ENCODE results near the gene POLR1B.
A peak's percentile ranks its signal among the peaks of the same experiment; 100 is the strongest.
"Not testable (repeated sequence)": the region's sequence is repeated elsewhere in the genome, so short reads cannot be mapped to it uniquely, and the experiment has no call there.

Gene POLR1B

DNA sequence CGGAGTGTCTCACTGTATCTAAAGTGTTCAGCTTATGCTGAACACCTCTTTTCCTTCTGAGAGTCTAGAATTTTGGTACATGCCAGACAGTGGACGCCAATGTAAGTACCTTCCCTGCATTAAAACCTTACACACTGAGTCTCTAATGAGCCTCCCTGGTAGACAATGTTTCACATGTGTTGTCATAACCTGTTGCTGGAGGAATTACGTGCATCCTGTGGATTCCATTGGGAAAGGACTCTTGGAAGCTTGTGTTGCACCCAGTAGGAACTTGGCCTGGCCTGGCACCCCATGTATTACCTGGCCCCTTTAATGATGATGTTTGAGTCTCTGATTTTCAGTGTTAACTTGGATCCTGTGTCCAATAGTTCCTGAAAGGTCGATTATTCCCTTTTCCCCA, 62.7 kb downstream of the POLR1B start:
- DNase-seq: no peak

DNA sequence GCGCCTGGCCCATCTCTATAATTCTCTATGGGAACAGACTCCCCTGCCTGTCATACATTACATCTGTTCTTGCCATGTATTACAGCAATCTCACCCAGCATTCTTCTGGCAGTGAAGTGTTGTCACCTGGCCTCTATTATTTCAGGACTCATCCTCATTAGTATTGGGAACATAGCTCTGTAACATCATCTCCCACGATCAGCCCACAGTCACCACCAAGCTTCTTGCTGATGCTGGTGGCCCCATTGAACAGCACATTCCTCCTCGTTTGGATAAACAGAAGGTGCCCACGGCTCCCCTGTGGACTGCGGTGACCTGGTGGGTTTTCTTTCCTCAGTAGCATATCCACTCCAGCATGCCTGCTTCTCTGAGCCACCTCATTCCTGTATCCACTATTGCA, 63.7 kb downstream of the POLR1B start:
- DNase-seq: no peak

DNA sequence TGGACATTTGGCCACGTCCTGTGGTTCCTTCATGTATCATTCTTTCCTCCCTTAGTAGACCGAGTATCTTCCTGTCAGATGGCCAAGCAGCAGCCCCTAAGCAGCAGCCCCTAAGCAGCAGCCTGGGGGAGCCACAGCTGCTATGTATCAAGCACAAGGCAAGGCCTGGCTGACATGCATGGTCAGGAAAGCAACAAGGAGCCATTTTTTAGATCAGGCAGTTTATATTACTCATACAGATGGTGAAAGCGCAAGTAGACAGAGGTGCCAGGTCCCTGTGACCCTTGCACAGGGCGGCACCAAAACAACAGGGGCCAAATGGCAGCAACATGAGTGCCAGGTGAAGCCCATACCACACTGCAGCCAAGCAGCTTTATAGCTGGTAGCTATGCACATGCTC, 64.3 kb downstream of the POLR1B start:
- DNase-seq: no peak

DNA sequence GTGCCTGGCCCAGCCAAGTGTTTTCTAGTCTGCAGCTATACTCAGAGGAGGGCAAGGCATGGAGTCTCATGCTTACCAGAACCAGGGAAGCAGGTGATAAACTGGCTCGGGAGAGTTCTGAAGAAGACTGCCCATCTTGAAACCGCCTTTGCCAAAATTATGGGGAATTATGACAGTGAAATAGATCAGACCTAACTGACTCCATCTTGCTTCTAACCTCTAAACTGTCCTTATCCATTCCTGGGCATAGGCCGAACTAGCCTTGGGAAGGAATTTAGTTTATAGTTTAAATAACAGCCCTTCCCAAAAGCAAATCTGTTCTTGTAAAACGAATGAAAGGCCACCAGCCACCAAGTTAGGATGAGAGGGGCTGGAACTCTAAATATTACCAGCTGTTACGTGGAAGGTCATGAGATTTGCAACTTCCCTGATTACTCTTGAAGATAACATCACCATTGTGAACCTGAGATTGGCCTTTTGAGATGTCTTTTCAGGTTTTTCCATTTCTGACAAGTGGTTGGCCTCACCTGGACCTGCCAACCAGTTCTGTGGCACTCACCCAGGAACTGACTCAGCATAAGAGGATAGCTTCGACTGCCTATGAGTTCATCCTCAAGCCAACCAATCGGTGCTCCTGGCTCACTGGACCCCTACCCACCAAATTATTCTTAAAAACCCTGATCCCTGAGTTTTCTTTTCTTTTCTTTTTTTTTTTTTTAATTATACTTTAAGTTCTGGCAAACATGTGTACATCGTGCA, 65.6 kb downstream of the POLR1B start:
- DNase-seq: no peak

DNA sequence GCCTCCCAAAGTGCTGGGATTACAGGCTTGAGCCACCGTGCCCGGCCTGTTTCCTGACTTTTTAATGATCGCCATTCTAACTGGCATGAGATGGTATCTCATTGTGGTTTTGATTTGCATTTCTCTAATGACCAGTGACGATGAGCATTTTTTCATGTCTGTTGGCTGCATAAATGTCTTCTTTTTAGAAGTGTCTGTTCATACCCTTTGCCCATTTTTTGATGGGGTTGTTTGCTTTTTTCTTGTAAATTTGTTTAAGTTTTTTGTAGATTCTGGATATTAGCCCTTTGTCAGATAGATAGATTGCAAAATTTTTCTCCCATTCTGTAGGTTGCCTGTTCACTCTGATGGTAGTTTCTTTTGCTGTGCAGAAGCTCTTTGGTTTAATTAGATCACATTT, 67.1 kb downstream of the POLR1B start:
- DNase-seq: not testable (repeated sequence)

DNA sequence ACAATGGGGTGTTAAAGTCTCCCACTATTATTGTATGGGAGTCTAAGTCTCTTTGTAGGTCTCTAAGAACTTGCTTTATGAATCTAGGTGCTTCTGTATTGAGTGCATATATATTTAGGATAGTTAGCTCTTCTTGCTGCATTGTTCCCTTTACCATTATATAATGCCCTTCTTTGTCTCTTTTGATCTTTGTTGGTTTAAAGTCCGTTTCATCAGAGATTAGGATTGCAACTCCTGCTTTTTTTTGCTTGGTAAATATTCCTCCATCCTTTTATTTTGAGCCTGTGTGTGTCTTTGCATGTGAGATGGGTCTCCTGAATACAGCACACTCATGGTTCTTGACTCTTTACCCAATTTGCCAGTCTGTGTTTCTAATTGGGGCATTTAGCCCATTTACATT, 70.0 kb downstream of the POLR1B start:
- not testable (repeated sequence) for DNase-seq

DNA sequence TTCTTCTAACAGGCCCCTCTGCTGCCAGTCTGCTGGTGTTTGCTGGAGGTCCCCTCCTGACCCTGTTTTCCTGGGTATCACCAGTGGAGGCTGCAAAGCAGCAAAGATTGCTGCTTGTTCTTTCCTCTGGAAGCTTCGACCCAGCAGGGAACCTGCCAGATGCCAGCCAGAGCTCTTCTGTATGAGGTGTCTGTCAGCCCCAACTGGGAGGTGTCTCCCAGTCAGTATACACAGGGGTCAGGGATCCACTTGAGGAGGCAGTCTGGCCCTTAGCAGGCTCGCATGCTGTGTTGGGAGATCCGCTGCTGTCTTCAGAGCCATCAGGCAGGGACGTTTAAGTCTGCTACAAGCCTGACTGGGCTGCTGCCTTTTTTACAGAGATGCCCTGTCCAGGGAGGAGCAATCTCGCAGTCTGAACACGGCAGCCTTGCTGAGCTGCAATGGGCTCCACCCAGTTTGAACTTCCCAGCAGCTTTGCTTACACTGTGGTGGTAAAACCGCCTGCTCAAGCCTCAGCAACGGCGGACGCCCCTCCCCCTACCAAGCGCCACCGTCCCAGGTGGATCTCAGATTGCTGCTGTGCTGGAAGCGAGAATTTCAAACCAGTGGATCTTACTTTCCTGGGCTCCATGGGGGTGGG, 72.1 kb downstream of the POLR1B start:
- DNase-seq: no peak

DNA sequence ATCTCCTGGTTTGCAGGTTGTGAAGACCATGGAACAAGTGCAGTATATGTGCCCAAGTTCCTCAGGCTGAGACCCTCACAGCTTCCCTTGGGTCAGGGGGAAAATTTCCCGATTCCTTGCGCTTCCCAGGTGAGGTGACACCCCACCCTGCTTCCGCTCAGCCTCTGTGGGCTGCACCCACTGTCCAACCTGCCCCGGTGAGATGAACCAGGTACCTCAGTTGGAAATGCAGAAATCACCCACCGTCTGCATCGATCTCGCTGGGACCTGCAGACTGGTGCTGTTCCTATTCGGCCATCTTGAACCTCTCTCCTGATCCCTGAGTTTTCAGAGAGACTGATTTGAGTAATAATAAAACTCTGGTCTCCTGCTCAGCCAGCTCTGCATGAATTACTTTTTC, 72.8 kb downstream of the POLR1B start:
- DNase-seq: no peak

DNA sequence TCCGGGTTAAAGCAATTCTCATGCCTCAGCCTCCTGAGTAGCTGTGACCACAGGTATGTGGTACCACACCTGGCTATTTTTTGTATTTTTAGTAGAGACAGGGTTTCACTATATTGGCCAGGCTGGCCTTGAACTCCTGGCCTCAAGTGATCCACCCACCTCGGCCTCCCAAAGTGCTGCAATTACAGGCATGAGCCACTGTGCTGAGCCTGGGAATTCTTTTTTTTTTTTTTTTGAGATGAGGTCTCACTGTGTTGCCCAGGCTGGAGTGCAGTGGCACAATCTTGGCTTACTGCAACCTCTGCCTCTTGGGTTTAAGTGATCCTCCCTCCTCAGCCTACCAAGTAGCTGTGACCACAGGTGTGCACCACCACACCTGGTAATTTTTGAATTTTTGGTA, 73.5 kb downstream of the POLR1B start:
- DNase-seq: not testable (repeated sequence)

DNA sequence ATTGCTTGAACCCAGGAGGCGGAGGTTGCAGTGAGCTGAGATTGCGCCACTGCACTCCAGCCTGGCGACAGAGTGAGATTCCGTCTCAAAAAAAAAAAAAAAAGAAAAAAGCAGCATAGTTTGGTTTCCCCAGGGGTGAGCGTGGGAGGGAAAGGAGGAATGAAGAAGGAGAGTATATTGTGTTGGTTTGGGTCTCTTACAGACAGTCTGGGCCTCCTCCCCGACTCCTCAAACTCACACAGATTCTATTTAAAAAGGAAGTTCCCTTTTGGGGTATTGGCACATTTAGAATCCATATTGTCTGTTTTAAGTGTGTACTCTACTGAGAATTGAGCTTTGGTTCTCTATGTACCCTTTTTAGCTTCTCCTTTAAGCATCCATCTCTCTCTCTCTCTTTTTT, 76.1 kb downstream of the POLR1B start:
- no peak for DNase-seq

DNA sequence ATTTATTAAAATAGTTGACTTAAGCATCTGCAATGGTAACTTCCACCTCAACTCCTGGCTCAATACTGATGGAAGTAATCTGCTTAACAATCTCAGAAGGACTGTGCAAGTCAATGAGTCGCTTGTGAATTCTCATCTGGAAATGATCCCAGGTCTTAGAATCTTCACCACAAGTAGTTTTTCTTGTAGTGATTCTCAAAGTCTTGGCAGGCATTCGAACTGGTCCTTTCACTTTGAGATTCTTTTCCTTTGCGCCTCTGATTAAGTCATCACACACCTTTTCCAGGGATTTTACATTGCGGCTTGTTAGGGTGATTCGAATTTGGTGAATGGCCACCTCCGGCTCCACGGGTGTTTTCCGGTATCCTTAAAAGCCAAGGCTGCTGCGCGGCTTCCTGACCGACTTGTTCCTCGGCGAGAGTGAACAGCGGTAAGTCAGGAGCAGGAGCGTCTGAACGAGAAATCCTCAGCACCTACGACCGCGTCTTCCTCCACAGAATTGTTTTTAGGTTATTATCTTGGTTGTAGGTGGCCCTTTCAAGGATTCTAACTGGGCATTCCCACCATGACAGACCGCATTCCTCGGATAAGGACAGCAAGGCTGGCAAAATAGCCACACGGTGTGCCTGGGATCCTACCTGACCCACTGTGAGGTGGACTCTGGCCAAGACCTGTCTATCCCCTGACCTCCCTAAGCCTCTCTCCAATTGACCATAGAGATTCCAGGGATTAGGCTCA, 79.7 kb downstream of the POLR1B start:
- DNase-seq: no peak

DNA sequence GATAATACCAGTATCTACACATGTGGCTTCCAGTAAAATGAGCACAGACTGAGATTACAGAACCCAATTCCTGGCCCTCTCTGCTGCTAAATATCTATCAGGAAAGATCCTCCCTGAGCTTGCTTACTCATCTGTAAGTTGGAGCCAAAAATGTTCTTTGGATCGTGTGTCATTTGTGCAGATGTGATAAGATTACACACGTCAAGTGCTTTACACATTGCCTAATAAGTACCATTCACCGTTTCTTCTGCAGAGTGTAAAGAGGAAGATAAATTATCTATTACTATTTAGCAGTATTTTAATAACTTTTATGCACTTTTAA, 80.2 kb downstream of the POLR1B start:
- no peak for DNase-seq

DNA sequence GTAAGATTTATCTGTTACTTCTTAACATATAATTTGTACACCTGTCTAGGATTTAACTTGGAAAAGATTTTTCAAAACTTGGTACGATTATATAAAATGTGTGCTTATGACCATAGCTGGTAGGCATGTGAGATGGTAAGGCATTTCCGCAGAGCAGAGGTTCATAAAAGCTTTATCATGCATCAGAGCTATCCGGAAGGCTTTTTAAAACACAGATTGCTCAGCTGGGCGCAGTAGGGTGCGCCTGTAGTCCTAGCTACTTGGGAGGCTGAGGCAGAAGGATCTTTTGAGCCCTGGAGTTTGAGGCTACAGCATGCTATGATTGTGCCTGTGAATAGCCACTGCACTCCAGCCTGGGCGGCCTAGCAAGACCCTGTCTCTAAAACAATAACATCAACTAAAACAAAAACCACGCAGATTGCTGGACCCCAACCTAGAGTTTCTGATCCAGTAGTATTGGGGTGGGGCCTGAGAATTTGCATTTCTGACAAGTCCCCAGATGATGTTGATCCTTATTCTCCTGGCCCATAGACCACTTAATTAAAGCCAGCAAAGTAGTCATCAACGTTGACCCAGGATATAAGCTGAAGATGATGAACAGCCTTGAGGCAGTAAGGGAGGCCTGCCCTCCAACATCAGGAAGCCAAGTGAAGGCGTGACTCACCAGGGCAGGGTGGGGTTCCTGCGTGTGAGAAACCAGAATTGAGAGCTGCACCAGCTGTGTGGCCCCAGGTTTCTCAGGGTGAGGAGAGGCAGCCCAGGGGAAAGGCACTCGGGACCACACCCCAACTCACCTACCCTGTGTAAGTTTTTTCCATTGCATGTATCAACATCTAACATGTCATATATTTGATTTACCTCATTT, 81.9 kb downstream of the POLR1B start:
- no peak for DNase-seq

DNA sequence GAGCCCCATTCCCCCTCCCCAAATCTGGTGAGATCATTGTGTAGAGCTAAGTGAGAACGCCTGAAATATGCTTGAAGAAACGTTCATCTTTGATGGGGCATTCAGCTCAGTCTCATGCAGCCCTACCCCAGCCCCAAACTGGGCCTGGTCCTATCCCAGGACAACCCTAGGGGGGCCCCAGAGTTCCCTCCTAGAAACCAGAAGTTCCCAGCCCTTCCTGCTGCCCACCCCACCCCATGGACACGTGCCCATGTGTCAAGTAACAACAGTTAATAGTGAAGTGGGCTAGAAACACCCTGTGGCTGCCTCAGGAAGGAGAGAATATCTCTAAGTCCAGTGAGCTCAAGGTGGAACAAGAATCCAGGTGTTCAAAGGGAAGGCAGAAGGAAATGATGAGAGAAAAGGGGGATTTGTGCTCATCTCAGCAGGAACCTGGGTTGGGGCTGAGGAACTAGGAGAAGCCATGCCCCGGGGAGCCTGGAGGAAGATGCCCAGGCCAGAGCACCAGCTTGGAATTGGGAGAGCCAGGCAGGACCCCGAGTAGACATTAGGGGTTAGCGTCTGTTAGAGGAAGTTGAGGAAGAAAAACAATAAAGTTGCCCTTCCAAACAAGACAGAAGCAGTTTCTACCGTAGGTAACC, 83.3 kb downstream of the POLR1B start:
- DNase-seq: no peak

DNA sequence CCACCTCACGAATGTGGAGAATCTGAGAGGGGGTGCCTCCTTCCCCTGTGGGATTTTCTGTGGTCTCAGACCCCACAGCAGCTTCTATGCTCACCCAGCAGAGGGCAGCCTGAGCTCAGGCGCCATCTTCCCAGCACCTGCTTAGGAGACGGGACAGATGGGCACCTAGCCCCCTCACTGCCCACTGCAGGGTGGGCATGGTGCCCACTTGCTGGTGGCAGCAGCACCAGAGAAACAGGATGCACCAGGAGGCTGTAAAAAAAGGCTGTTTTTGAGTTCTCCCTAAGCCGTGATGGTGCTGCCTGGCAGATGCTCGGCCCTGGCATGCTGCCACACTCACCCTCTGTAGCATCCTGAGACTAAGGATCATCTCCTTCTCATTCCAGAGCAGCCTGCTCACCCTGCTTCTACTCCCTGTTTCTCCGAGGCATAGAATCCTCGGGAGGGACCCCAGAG, 84.4 kb downstream of the POLR1B start:
- DNase-seq: peak; percentile 78
